ENCODE measurements around the gene PRDX5.

Gene PRDX5

DNA sequence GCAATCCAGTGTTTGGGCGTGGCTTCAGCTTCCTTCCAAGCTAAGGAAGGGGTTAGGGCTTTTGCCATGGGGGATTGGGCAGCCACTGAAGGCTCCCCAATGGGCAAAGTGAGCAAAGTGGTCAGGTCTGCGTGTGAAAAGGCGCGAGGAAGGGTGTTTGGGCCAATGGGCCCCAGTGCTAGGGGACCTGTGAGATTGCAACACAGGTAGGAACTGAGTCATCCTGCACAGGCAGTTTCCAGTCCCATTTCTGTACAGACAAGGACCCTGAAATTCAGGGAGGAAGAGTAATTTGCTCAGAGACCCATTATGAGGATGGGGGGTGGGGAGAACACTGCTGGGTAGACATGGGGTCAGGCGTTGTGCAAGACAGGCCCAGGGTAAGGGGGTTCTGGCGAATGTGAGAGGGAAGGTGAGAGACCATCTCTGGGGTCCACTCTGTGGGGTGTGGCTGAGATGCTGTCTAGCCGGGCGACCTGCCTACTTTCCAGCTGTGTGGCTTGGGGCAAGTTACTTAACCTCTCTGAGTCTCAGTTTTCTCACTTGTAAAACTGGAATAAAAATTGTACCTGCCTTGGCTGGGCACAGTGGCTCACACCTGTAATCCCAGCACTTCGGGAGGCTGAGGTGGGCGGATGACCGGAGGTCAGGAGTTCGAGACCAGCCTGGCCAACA is 29.4 kb downstream of the PRDX5 start:
- TF ChIP-seq, protein P1, sequence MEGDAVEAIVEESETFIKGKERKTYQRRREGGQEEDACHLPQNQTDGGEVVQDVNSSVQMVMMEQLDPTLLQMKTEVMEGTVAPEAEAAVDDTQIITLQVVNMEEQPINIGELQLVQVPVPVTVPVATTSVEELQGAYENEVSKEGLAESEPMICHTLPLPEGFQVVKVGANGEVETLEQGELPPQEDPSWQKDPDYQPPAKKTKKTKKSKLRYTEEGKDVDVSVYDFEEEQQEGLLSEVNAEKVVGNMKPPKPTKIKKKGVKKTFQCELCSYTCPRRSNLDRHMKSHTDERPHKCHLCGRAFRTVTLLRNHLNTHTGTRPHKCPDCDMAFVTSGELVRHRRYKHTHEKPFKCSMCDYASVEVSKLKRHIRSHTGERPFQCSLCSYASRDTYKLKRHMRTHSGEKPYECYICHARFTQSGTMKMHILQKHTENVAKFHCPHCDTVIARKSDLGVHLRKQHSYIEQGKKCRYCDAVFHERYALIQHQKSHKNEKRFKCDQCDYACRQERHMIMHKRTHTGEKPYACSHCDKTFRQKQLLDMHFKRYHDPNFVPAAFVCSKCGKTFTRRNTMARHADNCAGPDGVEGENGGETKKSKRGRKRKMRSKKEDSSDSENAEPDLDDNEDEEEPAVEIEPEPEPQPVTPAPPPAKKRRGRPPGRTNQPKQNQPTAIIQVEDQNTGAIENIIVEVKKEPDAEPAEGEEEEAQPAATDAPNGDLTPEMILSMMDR (IDR thresholded peaks at IDR 0.05; ENCODE audit: insufficient read depth, low read depth, low read length, missing control alignments): no peak
- no peak overlapping the region for H3K4me3 ChIP-seq (ENCODE audit: low read length)
- DNase-seq (ENCODE audit: low read depth): peak; percentile 81

DNA sequence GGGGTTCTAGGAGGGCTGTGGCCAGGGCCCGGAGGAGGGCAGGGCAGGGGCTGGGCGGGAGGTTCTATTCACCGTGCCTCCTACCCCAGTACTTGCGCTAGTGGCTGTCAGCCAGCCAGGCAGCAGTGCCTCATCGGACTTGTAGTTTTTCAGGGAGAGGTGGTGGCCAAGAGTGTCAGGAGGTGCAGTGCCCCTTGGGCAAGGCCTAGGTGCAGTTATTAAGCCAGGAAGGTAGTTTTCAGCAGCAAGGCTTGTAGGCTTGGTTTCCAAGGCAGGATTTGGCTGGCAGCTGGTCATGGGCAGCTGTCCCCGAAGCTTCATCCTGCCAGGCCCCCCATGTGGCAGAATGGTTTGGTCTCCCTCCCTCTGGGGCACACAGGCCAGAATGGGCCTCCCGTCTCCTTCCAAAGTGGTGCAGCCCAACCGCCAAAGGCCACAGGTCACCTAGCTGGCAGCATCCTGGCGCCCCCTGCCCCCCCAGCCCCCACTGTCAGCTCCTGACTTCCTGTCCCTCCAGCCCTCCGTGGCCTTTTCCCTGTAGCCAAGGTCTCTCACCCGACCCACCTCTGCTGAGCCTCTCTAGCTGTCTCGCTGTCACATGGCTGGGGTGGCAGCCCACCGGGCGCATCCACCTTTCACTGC is 30.6 kb downstream of the PRDX5 start:
- H3K4me3 ChIP-seq (ENCODE audit: low read length): no peak overlapping the region
- no peak for DNase-seq (ENCODE audit: low read depth)
- TF ChIP-seq, protein P1 (IDR thresholded peaks at IDR 0.05; ENCODE audit: insufficient read depth, low read depth, low read length, missing control alignments): no peak

- no peak for DNase-seq (ENCODE audit: low read depth)
- TF ChIP-seq, protein P1 (IDR thresholded peaks at IDR 0.05; ENCODE audit: insufficient read depth, low read depth, low read length, missing control alignments): no peak
- H3K4me3 ChIP-seq (ENCODE audit: low read length): no peak overlapping the region
Measured at GRCh38 chr11:64349025-64349387, 31.1 kb downstream of the PRDX5 start.

- DNase-seq (ENCODE audit: low read depth): no peak
- no peak overlapping the region for H3K4me3 ChIP-seq (ENCODE audit: low read length)
- TF ChIP-seq, protein P1 (IDR thresholded peaks at IDR 0.05; ENCODE audit: insufficient read depth, low read depth, low read length, missing control alignments): no peak
Measured at GRCh38 chr11:64349404-64349803, 31.5 kb downstream of the PRDX5 start.

GRCh38 chr11:64351136-64351631 is 33.3 kb downstream of the PRDX5 start:
- DNase-seq (ENCODE audit: low read depth): no peak
- H3K4me3 ChIP-seq (ENCODE audit: low read length): no peak overlapping the region
- TF ChIP-seq, protein P1 (IDR thresholded peaks at IDR 0.05; ENCODE audit: insufficient read depth, low read depth, low read length, missing control alignments): no peak

GRCh38 chr11:64352099-64352994 is 34.4 kb downstream of the PRDX5 start:
- DNase-seq (ENCODE audit: low read depth): no peak
- TF ChIP-seq, protein P1 (IDR thresholded peaks at IDR 0.05; ENCODE audit: insufficient read depth, low read depth, low read length, missing control alignments): no peak
- H3K4me3 ChIP-seq (ENCODE audit: low read length): no peak overlapping the region

All from epithelial cell of esophagus (primary cell).